GM21423 (cell line): Measurements from ENCODE around the gene ASPHD1.
"Not testable (repeated sequence)": the region's sequence is repeated elsewhere in the genome, so short reads cannot be mapped to it uniquely, and the experiment has no call there.

Experiments
- ATAC-seq: cut with Tn5 transposase; IDR thresholded peaks from one replicate; pipeline ENCODE4 v1.9.1; 2021; ENCODE audit warnings: mild to moderate bottlenecking, moderate library complexity; ENCODE audit not compliant: unreplicated experiment

The ASPHD1 gene

GRCh38 chr16:29927070-29927905 lies 27.0 kb downstream of the ASPHD1 start:
- no peak for ATAC-seq

GRCh38 chr16:29931750-29932149 lies 31.5 kb downstream of the ASPHD1 start:
- not testable (repeated sequence) for ATAC-seq

DNA sequence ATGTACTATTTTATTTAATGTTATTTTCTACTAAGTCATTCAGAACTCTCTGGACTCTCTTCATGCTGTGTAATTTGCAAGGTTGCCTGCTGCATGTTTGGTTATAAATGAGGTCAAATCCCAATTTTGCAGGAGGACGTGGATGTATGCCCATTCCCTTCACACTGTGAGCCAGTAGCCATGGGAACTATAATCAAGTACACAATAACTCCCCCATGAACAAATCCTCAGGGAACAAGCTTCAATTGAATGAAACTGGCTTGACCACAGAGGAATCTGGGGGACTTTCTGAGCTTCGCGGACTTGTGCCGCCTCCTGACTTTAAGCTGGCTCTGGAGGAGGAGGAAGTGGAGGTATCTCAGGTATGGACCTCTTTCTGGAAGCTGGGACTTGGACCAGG lies 40.4 kb downstream of the ASPHD1 start:
- ATAC-seq, result no peak

DNA sequence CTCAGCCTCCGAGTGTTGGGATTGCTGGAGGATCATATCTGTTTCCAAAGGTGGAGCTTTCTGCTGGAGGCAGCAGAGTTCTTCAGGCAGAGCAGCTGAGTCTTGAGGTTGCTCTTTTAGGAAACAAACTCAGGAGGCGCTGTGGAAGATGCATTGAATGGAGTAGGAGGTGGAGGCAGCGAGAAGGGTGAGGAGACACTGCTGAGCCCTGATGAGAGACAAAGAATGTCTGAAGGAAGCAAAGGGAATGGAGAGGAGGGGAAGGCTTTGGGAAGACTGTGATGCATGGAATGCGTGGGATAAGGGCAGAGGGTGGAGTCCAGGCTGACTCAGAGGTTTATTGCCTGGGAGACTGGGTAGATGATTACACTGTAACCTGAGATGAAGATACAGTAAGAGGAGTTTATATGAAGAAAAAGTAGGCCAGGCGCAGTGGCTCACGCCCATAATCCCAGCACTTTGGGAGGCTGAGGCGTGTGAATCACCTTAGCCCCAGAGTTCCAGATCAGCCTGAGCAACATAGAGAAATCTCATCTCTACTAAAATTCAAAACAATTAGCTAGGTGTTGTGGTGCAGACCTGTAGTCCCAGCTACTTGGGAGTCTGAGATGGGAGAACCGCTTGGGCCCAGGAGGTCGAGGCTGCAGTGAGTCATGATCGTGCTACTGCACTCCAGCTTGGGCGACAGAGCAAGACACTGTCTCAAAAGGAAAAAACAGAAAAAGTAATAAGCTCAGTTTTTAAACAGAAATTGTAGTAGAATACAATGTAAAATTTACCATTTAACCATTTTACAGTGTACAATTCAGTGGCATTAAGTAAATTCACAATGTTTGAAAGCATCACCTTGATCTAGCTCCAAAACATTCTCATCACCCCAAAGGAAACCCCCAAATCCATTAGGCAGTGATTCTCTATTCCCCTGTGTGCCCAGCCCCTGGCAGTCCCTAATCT lies 43.8 kb downstream of the ASPHD1 start:
- no peak for ATAC-seq

GRCh38 chr16:29947897-29948296 lies 47.6 kb downstream of the ASPHD1 start:
- no peak for ATAC-seq

DNA sequence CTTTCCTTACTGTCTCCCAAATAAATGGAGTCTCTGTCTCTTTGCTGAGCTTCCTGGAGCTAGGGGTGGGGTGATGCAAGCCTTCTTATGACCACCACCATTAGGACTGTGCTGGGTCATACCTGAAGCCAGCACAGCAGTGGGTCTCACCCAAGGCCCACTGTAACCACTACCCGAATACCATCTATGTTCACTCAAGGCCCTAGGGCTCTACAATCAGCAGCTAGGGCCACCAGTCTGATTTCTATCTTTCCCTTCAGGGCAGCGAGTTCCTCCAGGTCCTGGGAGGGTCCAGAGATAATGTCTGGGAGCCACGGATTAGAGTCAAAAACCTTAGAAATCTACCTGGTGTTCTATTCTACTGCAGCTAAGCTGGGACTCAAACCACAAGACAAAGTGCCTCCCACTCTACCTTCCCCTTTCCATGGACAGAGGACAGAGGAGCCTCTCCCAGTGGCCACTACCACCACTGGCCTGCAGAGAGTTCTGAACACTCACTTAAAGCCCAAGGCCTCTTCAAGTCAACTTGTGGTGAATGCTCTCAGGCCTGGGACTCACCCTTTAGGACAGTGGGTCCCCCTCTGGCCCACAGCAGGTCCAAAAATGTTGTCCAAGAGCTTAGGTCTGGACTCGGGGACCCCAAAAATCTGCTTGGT lies 50.6 kb downstream of the ASPHD1 start:
- ATAC-seq, result no peak

- no peak for ATAC-seq
Observed at GRCh38 chr16:29951625-29952365, 51.5 kb downstream of the ASPHD1 start.
